ENCODE data around the gene UBE2E2.

Gene UBE2E2

DNA sequence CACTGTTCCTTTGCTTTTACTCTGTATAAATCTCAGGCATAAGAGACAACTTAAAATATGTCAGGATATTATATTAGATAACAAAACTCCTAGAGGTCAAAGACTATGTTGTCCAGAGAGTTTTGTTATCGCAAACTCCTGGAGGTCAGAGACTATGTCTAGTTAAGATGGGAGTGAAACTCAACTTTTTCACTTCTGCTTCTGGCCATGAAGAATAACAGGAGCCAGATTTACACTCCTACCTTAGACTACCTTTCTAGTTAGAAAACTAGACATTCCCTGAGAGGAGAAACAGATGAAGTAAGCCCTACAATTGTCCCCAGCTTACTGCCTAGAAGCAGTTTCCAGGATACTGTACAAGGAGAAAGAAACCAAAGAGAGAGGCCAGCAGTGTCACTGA lies 347.3 kb downstream of the UBE2E2 start:
- H3K4me2 ChIP-seq (ENCODE audit: low read depth, low read length, poor library complexity, severe bottlenecking) = no peak overlapping the region
- no peak for TF ChIP-seq EZH2phosphoT487 (IDR thresholded peaks at IDR 0.05; ENCODE audit: borderline replicate concordance)
- TF ChIP-seq, protein P1, sequence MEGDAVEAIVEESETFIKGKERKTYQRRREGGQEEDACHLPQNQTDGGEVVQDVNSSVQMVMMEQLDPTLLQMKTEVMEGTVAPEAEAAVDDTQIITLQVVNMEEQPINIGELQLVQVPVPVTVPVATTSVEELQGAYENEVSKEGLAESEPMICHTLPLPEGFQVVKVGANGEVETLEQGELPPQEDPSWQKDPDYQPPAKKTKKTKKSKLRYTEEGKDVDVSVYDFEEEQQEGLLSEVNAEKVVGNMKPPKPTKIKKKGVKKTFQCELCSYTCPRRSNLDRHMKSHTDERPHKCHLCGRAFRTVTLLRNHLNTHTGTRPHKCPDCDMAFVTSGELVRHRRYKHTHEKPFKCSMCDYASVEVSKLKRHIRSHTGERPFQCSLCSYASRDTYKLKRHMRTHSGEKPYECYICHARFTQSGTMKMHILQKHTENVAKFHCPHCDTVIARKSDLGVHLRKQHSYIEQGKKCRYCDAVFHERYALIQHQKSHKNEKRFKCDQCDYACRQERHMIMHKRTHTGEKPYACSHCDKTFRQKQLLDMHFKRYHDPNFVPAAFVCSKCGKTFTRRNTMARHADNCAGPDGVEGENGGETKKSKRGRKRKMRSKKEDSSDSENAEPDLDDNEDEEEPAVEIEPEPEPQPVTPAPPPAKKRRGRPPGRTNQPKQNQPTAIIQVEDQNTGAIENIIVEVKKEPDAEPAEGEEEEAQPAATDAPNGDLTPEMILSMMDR (conservative IDR thresholded peaks at IDR 0.05; ENCODE audit: low read length) = no peak
- no peaks in the 10 kb centered on the region for H3K9me2 ChIP-seq (replicated peaks; ENCODE audit: low read depth, low read length)
- H3K9ac ChIP-seq (ENCODE audit: low read depth, low read length, poor library complexity, severe bottlenecking) = no peak overlapping the region
- H3K4me3 ChIP-seq (ENCODE audit: low read length, poor library complexity, severe bottlenecking) = no peak overlapping the region
- H3K4me1 ChIP-seq (ENCODE audit: insufficient read depth, low read length, poor library complexity, severe bottlenecking) = peaks cover 4% of the 10 kb centered on the region
- H3F3A ChIP-seq (ENCODE audit: low read depth) = no peaks in the 10 kb centered on the region
- H3K36me3 ChIP-seq (ENCODE audit: insufficient read depth, low read length) = no peaks in the 10 kb centered on the region
- H3K79me2 ChIP-seq (ENCODE audit: insufficient read depth, low read length) = no peaks in the 10 kb centered on the region
- H4K20me1 ChIP-seq (ENCODE audit: insufficient read depth, low read length, poor library complexity, severe bottlenecking) = no peaks in the 10 kb centered on the region
- H2AFZ ChIP-seq (ENCODE audit: low read length) = no peak overlapping the region
- H3K27me3 ChIP-seq (ENCODE audit: insufficient read depth, low read length, poor library complexity, severe bottlenecking) = no peaks in the 10 kb centered on the region
- no peaks in the 10 kb centered on the region for H3K9me3 ChIP-seq (ENCODE audit: insufficient read depth, low read depth, low read length)

DNA sequence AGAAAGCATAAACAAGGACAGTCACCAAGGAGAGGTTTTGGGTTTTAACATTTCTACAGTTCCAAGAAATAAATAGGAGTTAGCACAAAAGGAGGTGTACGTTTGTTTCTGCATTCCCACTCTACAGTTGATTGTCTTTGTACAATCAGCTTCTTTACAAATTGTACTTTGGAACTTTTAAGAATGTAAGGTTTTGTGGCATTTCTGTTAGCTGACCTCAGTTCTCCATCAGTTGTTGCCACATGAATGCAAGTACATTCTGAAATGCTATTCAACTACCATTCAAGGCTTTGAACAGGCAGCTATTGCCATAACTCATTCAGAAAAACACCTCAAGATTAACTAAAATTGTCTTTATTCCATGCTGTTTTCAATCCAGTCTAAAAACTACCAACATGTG lies 349.4 kb downstream of the UBE2E2 start:
- no peaks in the 10 kb centered on the region for H3K9me3 ChIP-seq (ENCODE audit: insufficient read depth, low read depth, low read length)
- TF ChIP-seq, protein P1 (conservative IDR thresholded peaks at IDR 0.05; ENCODE audit: low read length) = no peak
- TF ChIP-seq EZH2phosphoT487 (IDR thresholded peaks at IDR 0.05; ENCODE audit: borderline replicate concordance) = no peak
- H2AFZ ChIP-seq (ENCODE audit: low read length) = no peak overlapping the region
- H3K4me2 ChIP-seq (ENCODE audit: low read depth, low read length, poor library complexity, severe bottlenecking) = no peak overlapping the region
- no peaks in the 10 kb centered on the region for H3K27me3 ChIP-seq (ENCODE audit: insufficient read depth, low read length, poor library complexity, severe bottlenecking)
- H3K79me2 ChIP-seq (ENCODE audit: insufficient read depth, low read length) = no peaks in the 10 kb centered on the region
- H3K9ac ChIP-seq (ENCODE audit: low read depth, low read length, poor library complexity, severe bottlenecking) = no peak overlapping the region
- H3K36me3 ChIP-seq (ENCODE audit: insufficient read depth, low read length) = no peaks in the 10 kb centered on the region
- no peaks in the 10 kb centered on the region for H3K9me2 ChIP-seq (replicated peaks; ENCODE audit: low read depth, low read length)
- no peaks in the 10 kb centered on the region for H3F3A ChIP-seq (ENCODE audit: low read depth)
- no peak overlapping the region for H3K4me3 ChIP-seq (ENCODE audit: low read length, poor library complexity, severe bottlenecking)
- no peaks in the 10 kb centered on the region for H4K20me1 ChIP-seq (ENCODE audit: insufficient read depth, low read length, poor library complexity, severe bottlenecking)
- H3K4me1 ChIP-seq (ENCODE audit: insufficient read depth, low read length, poor library complexity, severe bottlenecking) = peaks cover 4% of the 10 kb centered on the region

DNA sequence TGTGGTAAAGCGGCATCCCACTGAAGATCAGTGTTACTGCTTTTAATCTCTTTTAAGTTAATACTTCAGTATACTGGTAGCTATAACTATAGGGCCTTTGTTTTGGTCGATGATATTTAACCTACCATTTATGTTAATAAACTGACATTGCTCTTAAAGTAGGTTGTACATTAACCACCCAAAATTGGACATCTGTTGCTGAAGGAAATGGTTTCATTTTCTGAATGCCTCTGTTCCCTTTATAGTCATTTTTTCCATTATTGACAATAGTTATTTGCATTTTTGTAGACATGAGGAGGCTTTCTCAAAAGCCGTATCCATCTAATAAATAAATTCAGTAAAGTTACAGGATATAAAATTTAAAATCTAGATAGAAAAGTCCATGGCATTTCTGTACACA lies 350.2 kb downstream of the UBE2E2 start:
- H3K9ac ChIP-seq (ENCODE audit: low read depth, low read length, poor library complexity, severe bottlenecking) = no peak overlapping the region
- TF ChIP-seq, protein P1 (conservative IDR thresholded peaks at IDR 0.05; ENCODE audit: low read length) = no peak
- TF ChIP-seq EZH2phosphoT487 (IDR thresholded peaks at IDR 0.05; ENCODE audit: borderline replicate concordance) = no peak
- H3F3A ChIP-seq (ENCODE audit: low read depth) = no peaks in the 10 kb centered on the region

More for the DNA sequence above, 350.2 kb downstream of the UBE2E2 start:
- no peaks in the 10 kb centered on the region for H3K27me3 ChIP-seq (ENCODE audit: insufficient read depth, low read length, poor library complexity, severe bottlenecking)
- H3K79me2 ChIP-seq (ENCODE audit: insufficient read depth, low read length) = no peaks in the 10 kb centered on the region
- H4K20me1 ChIP-seq (ENCODE audit: insufficient read depth, low read length, poor library complexity, severe bottlenecking) = no peaks in the 10 kb centered on the region
- no peaks in the 10 kb centered on the region for H3K36me3 ChIP-seq (ENCODE audit: insufficient read depth, low read length)
- H3K9me3 ChIP-seq (ENCODE audit: insufficient read depth, low read depth, low read length) = no peaks in the 10 kb centered on the region
- H3K4me2 ChIP-seq (ENCODE audit: low read depth, low read length, poor library complexity, severe bottlenecking) = no peak overlapping the region
- no peak overlapping the region for H2AFZ ChIP-seq (ENCODE audit: low read length)
- peaks cover 4% of the 10 kb centered on the region for H3K4me1 ChIP-seq (ENCODE audit: insufficient read depth, low read length, poor library complexity, severe bottlenecking)
- no peaks in the 10 kb centered on the region for H3K9me2 ChIP-seq (replicated peaks; ENCODE audit: low read depth, low read length)
- no peak overlapping the region for H3K4me3 ChIP-seq (ENCODE audit: low read length, poor library complexity, severe bottlenecking)
